Loucy (cell line): ENCODE measurements around the gene OR2B3.

ENCODE experiments used
- H2AFZ ChIP-seq: fragments of 200-600 bp; sonication (generic); 2 replicates; pipeline ENCODE4 v1.6.0; 2016; ENCODE audit warnings: antibody characterized with exemption, mild to moderate bottlenecking, low read length, moderate library complexity
- H3F3A ChIP-seq: fragments of 200-600 bp; 2 replicates; pipeline ENCODE4 v1.6.0; 2016; ENCODE audit warnings: antibody characterized with exemption, low read depth, mild to moderate bottlenecking
- H3K27me3 ChIP-seq: fragments of 200-600 bp; sonication (generic); 2 replicates; pipeline ENCODE4 v1.6.1; 2014; ENCODE audit warnings: low read length, mild to moderate bottlenecking; ENCODE audit not compliant: insufficient read depth, poor library complexity, severe bottlenecking
- H3K36me3 ChIP-seq: fragments of 200-600 bp; sonication (generic); 2 replicates; pipeline ENCODE4 v1.6.1; 2016; ENCODE audit warnings: low read length; ENCODE audit not compliant: insufficient read depth
- H3K4me1 ChIP-seq: fragments of 200-600 bp; sonication (generic); 2 replicates; pipeline ENCODE4 v1.5.1; 2014; ENCODE audit warnings: low read length, mild to moderate bottlenecking; ENCODE audit not compliant: insufficient read depth, poor library complexity, severe bottlenecking
- H3K4me2 ChIP-seq: fragments of 200-600 bp; sonication (generic); 2 replicates; pipeline ENCODE4 v1.6.0; 2014; ENCODE audit warnings: antibody characterized with exemption, low read length, low read depth, mild to moderate bottlenecking; ENCODE audit not compliant: poor library complexity, severe bottlenecking
- H3K4me3 ChIP-seq: fragments of 200-600 bp; sonication (generic); 2 replicates; pipeline ENCODE4 v1.5.1; 2014; ENCODE audit warnings: low read length, mild to moderate bottlenecking, mixed read lengths; ENCODE audit not compliant: poor library complexity, severe bottlenecking
- H3K79me2 ChIP-seq: fragments of 200-600 bp; sonication (generic); 2 replicates; pipeline ENCODE4 v1.6.1; 2014; ENCODE audit warnings: low read length; ENCODE audit not compliant: insufficient read depth
- H3K9ac ChIP-seq: fragments of 200-600 bp; sonication (generic); 2 replicates; pipeline ENCODE4 v1.6.0; 2014; ENCODE audit warnings: mild to moderate bottlenecking, low read depth, low read length, moderate library complexity; ENCODE audit not compliant: poor library complexity, severe bottlenecking
- H3K9me2 ChIP-seq: fragments of 200-600 bp; sonication (generic); replicated peaks from 2 replicates; pipeline ENCODE4 v1.6.1; 2016; ENCODE audit warnings: low read depth, low read length, mixed read lengths
- H3K9me3 ChIP-seq: fragments of 200-600 bp; sonication (generic); 2 replicates; pipeline ENCODE4 v1.6.1; 2014; ENCODE audit warnings: mild to moderate bottlenecking, antibody characterized with exemption, low read length, low read depth; ENCODE audit not compliant: insufficient read depth
- H4K20me1 ChIP-seq: fragments of 200-600 bp; sonication (generic); 2 replicates; pipeline ENCODE4 v1.6.0; 2014; ENCODE audit warnings: antibody characterized with exemption, low read length, mild to moderate bottlenecking; ENCODE audit not compliant: insufficient read depth, poor library complexity, severe bottlenecking
- EZH2phosphoT487 ChIP-seq: fragments of 200-600 bp; IDR thresholded peaks from 2 replicates; pipeline ENCODE4 v1.6.1; 2018; ENCODE audit warnings: antibody characterized with exemption, mild to moderate bottlenecking, moderate library complexity, borderline replicate concordance
- TF ChIP-seq, protein P1 (sequence below): fragments of 200-600 bp; sonication (generic); conservative IDR thresholded peaks from 2 replicates; pipeline ENCODE4 v1.5.1; 2014; ENCODE audit warnings: mild to moderate bottlenecking, antibody characterized with exemption, low read length

OR2B3 gene

DNA sequence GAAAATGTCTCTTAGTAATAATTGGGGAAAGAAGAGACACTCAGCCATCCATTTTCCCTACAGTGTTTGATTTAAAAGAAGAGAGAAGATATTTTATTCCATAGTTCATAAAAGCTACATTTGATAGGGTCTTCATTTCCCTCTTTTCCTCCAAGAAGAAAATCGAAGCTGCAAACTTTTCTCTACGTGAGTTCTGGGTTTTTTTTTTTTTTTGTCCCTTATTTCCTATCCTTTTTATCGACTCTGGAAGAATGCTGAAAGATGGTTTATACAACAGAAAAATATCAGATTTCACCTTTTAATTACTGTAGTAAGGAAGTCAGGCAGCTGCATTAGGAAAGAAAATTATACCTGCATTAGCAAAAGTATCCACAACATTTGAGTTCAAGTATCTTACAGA is 12.1 kb upstream of the OR2B3 start, which contains the start of gene OR2J1:
Gene OR2J1 (plus strand): TSS at position 301 of the 400 bp plus-strand sequence. CDS start 1,453 bp downstream, outside the sequence.
- H3K79me2 ChIP-seq, result no peaks in the 10 kb centered on the region
- H4K20me1 ChIP-seq, result no peaks in the 10 kb centered on the region
- TF ChIP-seq EZH2phosphoT487, result no peak
- TF ChIP-seq, protein P1, sequence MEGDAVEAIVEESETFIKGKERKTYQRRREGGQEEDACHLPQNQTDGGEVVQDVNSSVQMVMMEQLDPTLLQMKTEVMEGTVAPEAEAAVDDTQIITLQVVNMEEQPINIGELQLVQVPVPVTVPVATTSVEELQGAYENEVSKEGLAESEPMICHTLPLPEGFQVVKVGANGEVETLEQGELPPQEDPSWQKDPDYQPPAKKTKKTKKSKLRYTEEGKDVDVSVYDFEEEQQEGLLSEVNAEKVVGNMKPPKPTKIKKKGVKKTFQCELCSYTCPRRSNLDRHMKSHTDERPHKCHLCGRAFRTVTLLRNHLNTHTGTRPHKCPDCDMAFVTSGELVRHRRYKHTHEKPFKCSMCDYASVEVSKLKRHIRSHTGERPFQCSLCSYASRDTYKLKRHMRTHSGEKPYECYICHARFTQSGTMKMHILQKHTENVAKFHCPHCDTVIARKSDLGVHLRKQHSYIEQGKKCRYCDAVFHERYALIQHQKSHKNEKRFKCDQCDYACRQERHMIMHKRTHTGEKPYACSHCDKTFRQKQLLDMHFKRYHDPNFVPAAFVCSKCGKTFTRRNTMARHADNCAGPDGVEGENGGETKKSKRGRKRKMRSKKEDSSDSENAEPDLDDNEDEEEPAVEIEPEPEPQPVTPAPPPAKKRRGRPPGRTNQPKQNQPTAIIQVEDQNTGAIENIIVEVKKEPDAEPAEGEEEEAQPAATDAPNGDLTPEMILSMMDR, result no peak
- no peaks in the 10 kb centered on the region for H3F3A ChIP-seq
- H3K4me2 ChIP-seq, result no peak within 1 kb of the TSS
- H2AFZ ChIP-seq, result no peak within 1 kb of the TSS
- H3K9ac ChIP-seq, result no peak within 1 kb of the TSS
- no peaks in the 10 kb centered on the region for H3K4me1 ChIP-seq
- H3K27me3 ChIP-seq, result no peaks in the 10 kb centered on the region
- no peaks in the 10 kb centered on the region for H3K9me2 ChIP-seq
- H3K9me3 ChIP-seq, result no peaks in the 10 kb centered on the region
- no peaks in the 10 kb centered on the region for H3K36me3 ChIP-seq
- no peak within 1 kb of the TSS for H3K4me3 ChIP-seq

DNA sequence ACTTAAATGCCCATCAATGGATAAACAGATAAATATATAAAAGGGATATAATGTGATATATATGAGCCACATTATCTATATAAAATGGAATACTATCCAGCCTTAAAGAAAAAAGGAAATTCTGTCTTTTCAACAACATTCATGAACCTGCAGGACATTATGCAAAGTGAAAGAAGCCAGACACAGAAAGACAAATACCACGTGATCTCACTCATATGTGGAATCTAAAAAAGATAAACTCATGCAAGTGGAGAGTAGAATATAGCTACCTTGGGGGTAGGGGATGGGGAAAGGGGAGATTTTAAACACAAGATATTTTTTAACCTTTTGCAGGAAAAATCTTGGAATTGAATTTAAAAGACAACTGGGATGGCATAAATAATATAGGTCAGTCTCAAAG is 10.7 kb upstream of the OR2B3 start:
- Histone ChIP-seq H3K27me3 (no peaks in the 10 kb centered on the region), H3K4me1 (no peaks in the 10 kb centered on the region), H3K9ac (no peak overlapping the region), H4K20me1 (no peaks in the 10 kb centered on the region), H3K4me3 (no peak overlapping the region), H3K36me3 (no peaks in the 10 kb centered on the region), H3K9me2 (no peaks in the 10 kb centered on the region), H2AFZ (no peak overlapping the region), H3K9me3 (no peaks in the 10 kb centered on the region), H3F3A (no peaks in the 10 kb centered on the region), H3K79me2 (no peaks in the 10 kb centered on the region), H3K4me2 (no peak overlapping the region)
- TF ChIP-seq, protein P1, result no peak
- no peak for TF ChIP-seq EZH2phosphoT487

DNA sequence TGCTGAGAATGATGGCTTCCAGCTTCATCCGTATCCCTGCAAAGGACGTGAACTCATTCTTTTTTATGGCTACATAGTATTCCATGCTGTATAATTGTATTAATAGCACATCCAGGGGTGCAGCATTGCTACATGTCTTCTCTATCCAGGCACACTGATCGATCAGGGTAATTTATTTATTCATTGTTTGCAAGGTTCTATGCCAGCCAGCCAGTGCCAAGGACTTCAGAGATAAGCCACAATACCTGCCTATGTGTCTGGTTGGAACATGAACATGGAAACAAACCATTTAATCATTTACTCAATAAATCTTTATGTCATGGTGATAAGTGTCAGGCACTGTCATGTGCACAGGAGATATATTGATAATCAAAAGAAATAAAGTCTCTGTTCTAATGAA is 5.8 kb upstream of the OR2B3 start:
- Histone ChIP-seq H3K9me2 (no peaks in the 10 kb centered on the region), H3K27me3 (no peaks in the 10 kb centered on the region), H3K4me1 (no peaks in the 10 kb centered on the region), H4K20me1 (no peaks in the 10 kb centered on the region), H3K4me2 (no peak overlapping the region), H3K9me3 (no peaks in the 10 kb centered on the region), H3K4me3 (no peak overlapping the region), H3K79me2 (no peaks in the 10 kb centered on the region), H3F3A (no peaks in the 10 kb centered on the region), H2AFZ (no peak overlapping the region), H3K36me3 (no peaks in the 10 kb centered on the region), H3K9ac (no peak overlapping the region)
- TF ChIP-seq EZH2phosphoT487, result no peak

DNA sequence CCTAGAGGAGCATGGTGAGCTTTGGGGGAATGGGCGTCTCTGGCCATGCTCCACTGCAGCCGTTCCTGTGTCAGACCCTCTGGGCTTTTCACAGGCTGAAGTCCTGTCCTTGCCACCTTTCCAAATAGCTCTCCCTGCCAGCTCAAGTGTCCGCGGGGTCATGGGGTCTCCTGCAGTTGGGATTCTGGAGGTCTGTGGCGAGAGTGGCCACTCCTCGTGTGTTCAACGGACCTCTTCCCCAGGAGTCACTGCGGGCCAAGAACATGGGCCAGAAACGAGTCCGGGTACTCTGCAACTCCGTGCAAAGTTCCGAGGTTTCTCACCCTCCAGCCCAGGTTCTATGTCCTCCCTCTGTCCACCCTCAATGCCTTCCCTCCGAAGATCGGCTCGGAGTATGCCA is 4.7 kb downstream of the OR2B3 start:
- no peaks in the 10 kb centered on the region for H3K27me3 ChIP-seq
- no peaks in the 10 kb centered on the region for H3F3A ChIP-seq
- no peak overlapping the region for H3K4me3 ChIP-seq
- H4K20me1 ChIP-seq, result no peaks in the 10 kb centered on the region
- H3K36me3 ChIP-seq, result no peaks in the 10 kb centered on the region
- no peaks in the 10 kb centered on the region for H3K79me2 ChIP-seq
- no peaks in the 10 kb centered on the region for H3K4me1 ChIP-seq
- H3K9me3 ChIP-seq, result no peaks in the 10 kb centered on the region
- H2AFZ ChIP-seq, result no peak overlapping the region
- H3K9ac ChIP-seq, result no peak overlapping the region
- no peak for TF ChIP-seq EZH2phosphoT487
- TF ChIP-seq, protein P1, result no peak
- H3K9me2 ChIP-seq, result no peaks in the 10 kb centered on the region
- no peak overlapping the region for H3K4me2 ChIP-seq
